GM12801 (cell line): Measurements from ENCODE around the gene SMPDL3B.

ENCODE experiments used
- TF ChIP-seq, protein P1 (sequence below): IDR thresholded peaks from one replicate; pipeline ENCODE4 v1.5.1; 2011; ENCODE audit warnings: control low read depth; ENCODE audit not compliant: insufficient read length; ENCODE audit errors: extremely low read depth

Gene SMPDL3B

DNA sequence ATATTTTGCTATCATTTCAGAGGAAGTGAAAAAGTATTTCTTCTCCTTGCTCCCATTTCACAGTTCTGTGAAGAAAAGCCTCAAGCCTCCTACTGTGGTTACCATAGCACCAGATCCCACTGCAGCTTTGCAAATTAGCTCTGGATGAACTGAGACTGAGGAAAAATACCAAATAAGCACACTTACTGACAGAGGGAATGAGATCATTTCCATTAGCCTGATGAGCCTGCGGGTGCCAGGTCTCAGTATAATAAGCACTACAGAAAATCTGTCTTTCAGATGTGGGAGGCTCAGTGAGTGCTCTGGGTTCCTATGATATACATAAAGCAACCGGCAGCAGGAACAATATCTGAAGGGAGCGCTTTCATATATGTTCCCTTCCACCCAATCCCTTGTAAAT is 46.3 kb downstream of the SMPDL3B start:
- TF ChIP-seq, protein P1, sequence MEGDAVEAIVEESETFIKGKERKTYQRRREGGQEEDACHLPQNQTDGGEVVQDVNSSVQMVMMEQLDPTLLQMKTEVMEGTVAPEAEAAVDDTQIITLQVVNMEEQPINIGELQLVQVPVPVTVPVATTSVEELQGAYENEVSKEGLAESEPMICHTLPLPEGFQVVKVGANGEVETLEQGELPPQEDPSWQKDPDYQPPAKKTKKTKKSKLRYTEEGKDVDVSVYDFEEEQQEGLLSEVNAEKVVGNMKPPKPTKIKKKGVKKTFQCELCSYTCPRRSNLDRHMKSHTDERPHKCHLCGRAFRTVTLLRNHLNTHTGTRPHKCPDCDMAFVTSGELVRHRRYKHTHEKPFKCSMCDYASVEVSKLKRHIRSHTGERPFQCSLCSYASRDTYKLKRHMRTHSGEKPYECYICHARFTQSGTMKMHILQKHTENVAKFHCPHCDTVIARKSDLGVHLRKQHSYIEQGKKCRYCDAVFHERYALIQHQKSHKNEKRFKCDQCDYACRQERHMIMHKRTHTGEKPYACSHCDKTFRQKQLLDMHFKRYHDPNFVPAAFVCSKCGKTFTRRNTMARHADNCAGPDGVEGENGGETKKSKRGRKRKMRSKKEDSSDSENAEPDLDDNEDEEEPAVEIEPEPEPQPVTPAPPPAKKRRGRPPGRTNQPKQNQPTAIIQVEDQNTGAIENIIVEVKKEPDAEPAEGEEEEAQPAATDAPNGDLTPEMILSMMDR, result no peak

DNA sequence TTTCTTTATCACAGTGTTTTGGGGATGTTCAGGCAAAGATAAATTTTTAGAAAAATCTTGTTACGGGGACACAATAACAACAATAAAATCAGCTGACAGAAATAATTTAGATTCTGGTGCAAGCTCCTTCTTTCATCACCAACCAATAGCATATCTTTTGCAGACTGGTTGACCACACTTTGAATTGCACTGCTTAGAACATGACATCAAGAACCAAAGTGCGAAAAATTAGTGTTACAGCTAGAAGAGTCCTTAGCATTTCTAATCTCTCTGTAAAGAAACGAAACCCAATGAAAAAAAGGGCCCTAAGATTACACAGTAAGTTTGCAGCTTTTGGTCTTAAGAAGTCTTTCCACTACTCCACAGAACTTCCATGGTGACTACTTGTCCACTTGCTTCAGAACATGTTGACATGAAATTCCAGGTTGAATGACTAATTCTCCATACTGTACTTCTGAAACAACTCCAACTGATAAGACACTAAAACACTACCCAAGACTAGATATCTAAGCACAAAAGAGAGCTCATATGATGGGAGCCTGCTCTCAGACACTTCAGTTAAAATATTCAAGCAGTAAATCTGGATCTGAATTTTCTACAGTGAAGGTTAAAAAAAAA is 56.2 kb downstream of the SMPDL3B start:
- TF ChIP-seq, protein P1, result no peak

DNA sequence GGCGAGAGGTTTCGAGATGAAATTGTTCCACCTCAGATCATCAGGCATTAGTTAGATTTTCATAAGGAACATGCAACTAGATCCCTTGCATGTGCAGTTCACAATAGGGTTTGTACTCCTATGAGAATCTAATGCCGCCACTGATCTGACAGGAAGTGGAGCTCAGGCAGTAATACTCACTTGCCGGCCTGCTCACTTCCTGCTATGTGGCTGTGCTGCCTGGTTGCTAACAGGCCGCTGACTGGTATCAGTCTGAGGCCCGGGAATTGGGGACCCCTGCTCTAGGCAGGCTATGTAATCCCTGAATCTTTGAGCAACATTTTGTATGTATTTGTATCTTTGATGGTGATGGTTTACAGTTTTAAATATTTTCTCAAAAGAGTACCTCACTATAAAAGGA is 57.5 kb downstream of the SMPDL3B start:
- TF ChIP-seq, protein P1, result no peak

DNA sequence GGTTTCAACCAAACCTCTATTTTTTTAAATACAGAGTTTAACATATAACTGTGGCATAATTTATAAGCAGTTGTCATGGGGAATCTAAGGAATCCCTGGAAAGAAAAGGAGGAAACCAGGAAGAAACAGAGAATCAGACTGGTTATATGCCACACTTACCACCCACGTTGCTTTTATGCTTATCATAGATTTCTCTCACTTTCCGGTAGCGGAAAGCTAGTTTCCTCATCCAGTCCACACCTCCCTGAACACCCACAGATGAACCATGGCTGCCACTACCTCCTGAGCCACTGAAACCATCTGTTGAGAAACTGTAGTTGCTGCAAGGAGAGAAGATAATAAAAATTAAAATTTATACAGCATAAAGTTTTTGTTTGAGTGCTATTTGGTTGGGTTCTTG is 58.4 kb downstream of the SMPDL3B start:
- TF ChIP-seq, protein P1, result no peak

DNA sequence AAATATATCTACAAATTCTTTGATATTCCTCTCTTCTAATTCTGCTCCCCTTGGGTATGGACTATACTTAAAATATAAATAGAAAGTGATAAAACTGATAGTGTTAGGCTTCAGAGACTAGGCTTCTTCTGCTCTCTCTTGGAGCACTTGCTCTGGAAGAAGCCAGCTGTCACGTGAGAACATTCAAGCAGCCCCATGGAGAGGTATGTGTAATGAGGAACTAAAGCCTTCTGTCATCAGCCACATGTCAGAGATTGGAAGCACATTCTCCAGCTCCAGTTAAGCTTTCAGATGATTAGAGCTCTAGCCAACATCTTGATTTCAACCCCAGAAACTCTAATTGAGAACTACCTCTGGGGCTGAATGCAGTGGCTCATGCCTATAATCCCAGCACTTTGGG is 59.3 kb downstream of the SMPDL3B start:
- TF ChIP-seq, protein P1, result no peak

DNA sequence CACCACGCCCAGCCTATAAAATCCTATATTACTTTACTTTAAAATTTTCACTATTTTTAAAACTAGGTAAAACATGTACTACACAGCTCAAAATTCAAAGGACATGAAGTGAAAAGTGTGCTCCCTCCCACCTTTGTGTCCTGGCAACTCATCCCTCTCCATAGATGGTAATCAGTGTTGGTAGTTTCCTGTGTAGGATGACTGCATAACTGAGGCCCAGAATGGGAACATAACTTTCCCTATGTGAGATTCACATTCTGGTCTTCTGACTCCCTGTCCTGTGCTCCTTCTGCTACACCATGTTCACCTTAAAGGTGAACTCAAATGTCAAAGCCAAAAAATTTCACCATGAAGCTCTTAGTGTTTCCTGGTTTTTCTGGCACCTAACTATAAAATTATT is 64.3 kb downstream of the SMPDL3B start:
- TF ChIP-seq, protein P1, result no peak

DNA sequence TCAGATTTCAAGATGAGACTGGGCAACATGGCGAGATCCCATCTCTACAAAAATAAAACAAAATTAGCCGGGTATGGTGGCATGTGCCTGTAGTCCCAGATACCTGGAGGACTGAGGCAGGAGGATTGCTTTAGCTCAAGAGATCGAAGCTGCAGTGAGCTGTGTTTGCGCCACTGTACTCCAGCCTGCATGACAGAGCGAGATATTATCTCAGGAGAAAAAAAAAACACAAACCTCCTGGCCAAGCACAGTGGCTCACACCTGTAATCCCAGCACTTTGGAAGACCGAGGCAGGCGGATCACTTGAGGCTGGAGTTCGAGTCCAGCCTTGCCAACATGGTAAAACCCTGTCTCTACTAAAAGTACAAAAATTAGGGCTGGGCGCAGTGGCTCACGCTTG is 67.8 kb downstream of the SMPDL3B start:
- TF ChIP-seq, protein P1, result no peak
